Smooth muscle cell (in vitro differentiated cells): ENCODE measurements around the gene DNAJA4. TPM values are rescaled to one million over a fixed set of nuclear protein-coding genes. Genes with fewer than 3 reads are reported as not detected.
"Not testable (repeated sequence)": the region's sequence is repeated elsewhere in the genome, so short reads cannot be mapped to it uniquely, and the experiment has no call there.

Source experiments
- DNase-seq: peaks from one replicate; lab custom pipeline; 2025; ENCODE audit not compliant: unreplicated experiment; lab: John Stamatoyannopoulos, UW
- H2AFZ ChIP-seq: fragments of 200-600 bp; sonication (generic); 2 replicates; pipeline ENCODE4 v1.6.0; 2016; ENCODE audit warnings: antibody characterized with exemption, low read depth, mild to moderate bottlenecking
- H3F3A ChIP-seq: fragments of 200-600 bp; sonication (generic); 2 replicates; pipeline ENCODE4 v1.6.0; 2017; ENCODE audit warnings: antibody characterized with exemption, low read depth
- H3K27ac ChIP-seq: fragments of 200-600 bp; sonication (generic); 2 replicates; pipeline ENCODE4 v1.5.1; 2016; ENCODE audit warnings: low read depth, mild to moderate bottlenecking
- H3K27me3 ChIP-seq: fragments of 200-600 bp; sonication (generic); 2 replicates; pipeline ENCODE4 v1.6.1; 2016; ENCODE audit warnings: low read depth, mild to moderate bottlenecking
- H3K36me3 ChIP-seq: fragments of 200-600 bp; sonication (generic); 2 replicates; pipeline ENCODE4 v1.5.1; 2016; ENCODE audit warnings: low read depth
- H3K4me1 ChIP-seq: fragments of 200-600 bp; sonication (generic); 2 replicates; pipeline ENCODE4 v1.5.1; 2016; ENCODE audit warnings: low read depth
- H3K4me2 ChIP-seq: fragments of 200-600 bp; sonication (generic); 2 replicates; pipeline ENCODE4 v1.6.0; 2016; ENCODE audit warnings: mild to moderate bottlenecking
- H3K4me3 ChIP-seq: fragments of 200-600 bp; sonication (generic); 2 replicates; pipeline ENCODE4 v1.5.1; 2016; ENCODE audit warnings: mild to moderate bottlenecking
- H3K79me2 ChIP-seq: fragments of 200-600 bp; sonication (generic); 2 replicates; pipeline ENCODE4 v1.6.0; 2016; ENCODE audit warnings: low read depth, mild to moderate bottlenecking
- H3K9ac ChIP-seq: fragments of 200-600 bp; sonication (generic); 2 replicates; pipeline ENCODE4 v1.6.0; 2016; ENCODE audit warnings: low read depth
- H3K9me3 ChIP-seq: fragments of 200-600 bp; sonication (generic); replicated peaks from 2 replicates; pipeline ENCODE4 v1.5.1; 2016; ENCODE audit warnings: low read depth
- H4K20me1 ChIP-seq: fragments of 200-600 bp; sonication (generic); 2 replicates; pipeline ENCODE4 v1.6.0; 2016; ENCODE audit warnings: low read depth
- WGBS: methylation state at CpG from one replicate; pipeline ENCODE4 v1.1.7; 2016; ENCODE audit warnings: low lambda C conversion rate; 5-methylcytosine and 5-hydroxymethylcytosine counted together
- polyA plus RNA-seq: library from polyadenylated mRNA; unstranded; fragments of >200 nt; fragmentation: Nextera tagmentation; extraction: Ambion mirVana; gene quantifications from 2 replicates; pipeline ENCODE4 v1.2.1, GENCODE V29; 2016
- total RNA-seq: library from RNA; depleted of rRNA; stranded (reverse); fragments of >200 nt; gene quantifications from 2 replicates; pipeline ENCODE4 v1.2.3, GENCODE V29; 2014
- TF ChIP-seq, protein P1 (sequence below): fragments of 200-600 bp; sonication (generic); IDR thresholded peaks from 2 replicates; pipeline ENCODE4 v1.5.1; 2017; ENCODE audit warnings: borderline replicate concordance, mild to moderate bottlenecking, antibody characterized with exemption; ENCODE audit not compliant: insufficient read depth, poor library complexity, severe bottlenecking

DNAJA4 gene
- total and polyA plus RNA-seq, 2 experiments from 2014 or later, result 2.7 to 4.0 TPM

DNA sequence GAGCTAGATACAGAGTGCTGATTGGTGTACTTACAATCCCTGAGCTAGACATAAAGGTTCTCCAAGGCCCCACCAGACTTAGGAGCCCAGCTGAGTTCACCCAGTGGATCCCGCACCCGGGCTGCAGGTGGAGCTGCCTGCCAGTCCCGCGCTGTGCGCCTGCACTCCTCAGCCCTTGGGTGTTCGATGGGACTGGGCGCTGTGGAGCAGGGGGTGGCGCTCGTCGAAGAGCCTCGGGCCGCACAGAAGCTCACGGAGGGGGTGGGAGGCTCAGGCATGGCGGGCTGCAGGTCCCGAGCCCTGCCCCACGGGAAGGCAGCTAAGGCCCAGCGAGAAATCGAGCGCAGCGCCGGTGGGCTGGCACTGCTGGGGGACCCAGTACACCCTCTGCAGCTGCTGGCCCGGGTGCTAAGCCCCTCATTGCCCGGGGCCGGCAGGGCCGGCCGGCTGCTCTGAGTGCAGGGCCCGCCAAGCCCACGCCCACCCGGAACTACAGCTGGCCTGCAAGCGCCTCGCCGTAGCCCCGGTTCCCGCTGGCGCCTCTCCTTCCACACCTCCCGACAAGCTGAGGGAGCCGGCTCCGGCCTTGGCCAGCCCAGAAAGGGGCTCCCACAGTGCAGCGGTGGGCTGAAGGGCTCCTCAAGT is 18.3 kb upstream of the DNAJA4 start:
- DNase-seq, H3K79me2 ChIP-seq, H3F3A ChIP-seq, H3K9me3 ChIP-seq, H3K9ac ChIP-seq, H3K4me1 ChIP-seq, H3K27me3 ChIP-seq, H3K4me3 ChIP-seq, H3K27ac ChIP-seq, H3K36me3 ChIP-seq, H3K4me2 ChIP-seq, H4K20me1 ChIP-seq, H2AFZ ChIP-seq: not testable (repeated sequence)
- 96% methylated on average over 28 of the region's 39 CpGs for WGBS

DNA sequence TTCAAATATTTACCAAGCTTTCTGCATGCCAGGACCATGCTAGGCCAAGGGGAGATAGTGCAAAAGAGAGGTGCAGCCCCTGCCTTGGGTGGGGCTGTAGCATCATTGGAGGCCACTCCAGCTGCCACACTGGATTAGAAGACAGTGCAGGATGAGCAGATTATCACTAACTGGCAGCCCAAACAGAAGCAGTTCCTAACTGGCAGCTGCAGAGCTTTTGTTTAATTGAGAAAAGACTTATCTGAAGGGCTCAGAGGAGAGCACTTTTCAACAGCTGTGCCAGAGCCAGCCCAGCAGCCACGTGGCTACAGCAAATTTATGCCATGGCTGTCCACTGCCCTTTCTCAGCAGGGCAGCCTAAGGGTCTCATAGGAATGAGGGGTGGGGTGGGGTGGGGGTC is 16.5 kb upstream of the DNAJA4 start:
- no peak overlapping the region for H3K27ac ChIP-seq
- TF ChIP-seq, protein P1, sequence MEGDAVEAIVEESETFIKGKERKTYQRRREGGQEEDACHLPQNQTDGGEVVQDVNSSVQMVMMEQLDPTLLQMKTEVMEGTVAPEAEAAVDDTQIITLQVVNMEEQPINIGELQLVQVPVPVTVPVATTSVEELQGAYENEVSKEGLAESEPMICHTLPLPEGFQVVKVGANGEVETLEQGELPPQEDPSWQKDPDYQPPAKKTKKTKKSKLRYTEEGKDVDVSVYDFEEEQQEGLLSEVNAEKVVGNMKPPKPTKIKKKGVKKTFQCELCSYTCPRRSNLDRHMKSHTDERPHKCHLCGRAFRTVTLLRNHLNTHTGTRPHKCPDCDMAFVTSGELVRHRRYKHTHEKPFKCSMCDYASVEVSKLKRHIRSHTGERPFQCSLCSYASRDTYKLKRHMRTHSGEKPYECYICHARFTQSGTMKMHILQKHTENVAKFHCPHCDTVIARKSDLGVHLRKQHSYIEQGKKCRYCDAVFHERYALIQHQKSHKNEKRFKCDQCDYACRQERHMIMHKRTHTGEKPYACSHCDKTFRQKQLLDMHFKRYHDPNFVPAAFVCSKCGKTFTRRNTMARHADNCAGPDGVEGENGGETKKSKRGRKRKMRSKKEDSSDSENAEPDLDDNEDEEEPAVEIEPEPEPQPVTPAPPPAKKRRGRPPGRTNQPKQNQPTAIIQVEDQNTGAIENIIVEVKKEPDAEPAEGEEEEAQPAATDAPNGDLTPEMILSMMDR, result no peak
- no peaks in the 10 kb centered on the region for H3K79me2 ChIP-seq
- no peak overlapping the region for H3K9ac ChIP-seq
- no peaks in the 10 kb centered on the region for H3K36me3 ChIP-seq
- H3K9me3 ChIP-seq, result no peaks in the 10 kb centered on the region
- 80% methylated on average over 1 of the region's 1 CpG for WGBS
- H4K20me1 ChIP-seq, result no peaks in the 10 kb centered on the region
- no peaks in the 10 kb centered on the region for H3K27me3 ChIP-seq
- H3K4me1 ChIP-seq, result no peaks in the 10 kb centered on the region
- H3F3A ChIP-seq, result no peaks in the 10 kb centered on the region
- no peak overlapping the region for H3K4me3 ChIP-seq
- DNase-seq, result no peak
- H2AFZ ChIP-seq, result no peak overlapping the region
- no peak overlapping the region for H3K4me2 ChIP-seq

DNA sequence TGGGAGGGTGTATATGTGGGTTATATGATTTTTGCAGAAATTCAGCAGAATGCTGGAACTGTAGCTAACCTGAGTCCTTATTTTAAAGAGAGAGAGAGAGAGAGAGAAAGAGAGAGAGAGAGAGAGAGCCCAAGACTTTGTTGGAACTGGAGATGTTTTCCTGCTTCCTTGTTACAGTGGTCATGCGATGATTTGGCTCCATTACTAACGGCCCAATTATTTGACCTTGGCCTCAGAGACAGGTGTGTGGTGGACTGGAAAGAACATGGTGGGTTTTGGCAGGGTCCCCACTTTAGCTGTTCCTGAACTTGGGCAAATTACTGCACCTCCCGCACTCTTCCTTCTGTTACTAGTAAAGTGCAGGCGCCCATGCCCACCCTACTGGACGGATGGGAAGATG is 15.2 kb upstream of the DNAJA4 start:
- Histone ChIP-seq H3K9me3 (no peaks in the 10 kb centered on the region), H3F3A (no peaks in the 10 kb centered on the region), H3K4me1 (no peaks in the 10 kb centered on the region), H3K4me3 (no peak overlapping the region), H3K4me2 (no peak overlapping the region), H2AFZ (no peak overlapping the region), H4K20me1 (no peaks in the 10 kb centered on the region), H3K9ac (no peak overlapping the region), H3K27me3 (no peaks in the 10 kb centered on the region), H3K36me3 (no peaks in the 10 kb centered on the region), H3K79me2 (no peaks in the 10 kb centered on the region), H3K27ac (no peak overlapping the region)
- WGBS, result 92% methylated on average over 5 of the region's 5 CpGs
- TF ChIP-seq, protein P1, result no peak
- DNase-seq, result no peak

DNA sequence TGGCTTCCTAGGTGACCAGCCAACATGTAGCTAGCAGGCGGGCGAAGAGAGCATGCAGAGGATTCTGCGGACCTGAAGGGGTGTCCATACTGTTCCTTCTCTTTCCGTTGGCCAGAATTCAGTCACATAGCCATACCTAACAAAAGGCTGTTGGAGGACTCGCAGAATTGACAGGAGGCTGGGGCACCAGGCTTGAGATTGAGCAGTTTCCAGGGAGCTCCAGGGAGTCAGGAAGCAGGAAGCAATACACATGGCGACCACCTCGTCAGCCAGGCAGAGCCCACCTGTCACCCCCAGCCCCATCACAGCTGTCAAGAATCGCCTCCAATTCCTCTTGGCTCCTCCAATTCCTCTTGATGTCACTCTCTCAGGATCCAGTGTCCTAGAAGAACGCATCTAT is 13.2 kb upstream of the DNAJA4 start:
- WGBS, result 81% methylated on average over 9 of the region's 9 CpGs
- TF ChIP-seq, protein P1, result no peak
- H2AFZ ChIP-seq, result no peak overlapping the region

More for the DNA sequence above, 13.2 kb upstream of the DNAJA4 start:
- Histone ChIP-seq H3K36me3 (no peaks in the 10 kb centered on the region), H3K79me2 (no peaks in the 10 kb centered on the region), H3K4me1 (no peaks in the 10 kb centered on the region), H3K4me3 (no peak overlapping the region), H3K9ac (no peak overlapping the region), H3K27me3 (no peaks in the 10 kb centered on the region), H3K4me2 (no peak overlapping the region), H3K9me3 (no peaks in the 10 kb centered on the region), H3K27ac (no peak overlapping the region), H4K20me1 (no peaks in the 10 kb centered on the region), H3F3A (no peaks in the 10 kb centered on the region)
- DNase-seq, result no peak
